HG03457 (cell line): Measurements from ENCODE around the gene ELOA2.
"Not testable (repeated sequence)": the region's sequence is repeated elsewhere in the genome, so short reads cannot be mapped to it uniquely, and the experiment has no call there.

Experiments
- ATAC-seq: cut with Tn5 transposase; IDR thresholded peaks from one replicate; pipeline ENCODE4 v1.9.1; 2021; ENCODE audit warnings: moderate number of reproducible peaks; ENCODE audit not compliant: unreplicated experiment

The ELOA2 gene

GRCh38 chr18:47023769-47024465 is 11.5 kb downstream of the ELOA2 start:
- ATAC-seq, result not testable (repeated sequence)

GRCh38 chr18:47022821-47023220 is 12.6 kb downstream of the ELOA2 start:
- not testable (repeated sequence) for ATAC-seq

- ATAC-seq, result not testable (repeated sequence)
These were observed 14.7 kb downstream of the ELOA2 start for GRCh38 chr18:47020757-47021156.

- ATAC-seq, result not testable (repeated sequence)
These were observed 15.6 kb downstream of the ELOA2 start for GRCh38 chr18:47019870-47020269.
